ENCODE data around the gene ETHE1.

The ETHE1 gene

DNA sequence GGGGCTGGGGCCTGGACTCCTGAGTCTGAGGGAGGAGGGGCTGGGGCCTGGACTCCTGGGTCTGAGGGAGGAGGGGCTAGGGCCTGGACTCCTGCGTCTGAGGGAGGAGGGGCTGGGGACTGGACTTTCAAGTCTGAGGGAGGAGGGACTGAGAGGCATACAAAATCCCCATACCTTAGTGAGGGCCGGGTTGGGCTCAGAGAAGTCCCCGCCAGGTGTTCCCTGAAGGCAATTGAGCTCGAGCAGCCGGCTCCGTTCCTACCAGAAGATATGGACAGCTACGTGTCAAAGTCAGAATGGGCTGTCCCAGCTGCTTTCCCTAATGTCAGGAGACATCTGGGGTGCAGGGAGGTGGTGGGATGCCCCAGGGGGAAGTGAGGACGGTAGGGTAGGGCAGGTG, 31.9 kb downstream of the ETHE1 start:
- DNase-seq (ENCODE audit: low read depth in 2 of 2, low spot score in 1 of 2) = no peak

GRCh38 chr19:43490759-43491158, 36.2 kb downstream of the ETHE1 start:
- DNase-seq (ENCODE audit: low read depth in 2 of 2, low spot score in 1 of 2) = no peak

- DNase-seq (ENCODE audit: low read depth in 2 of 2, low spot score in 1 of 2) = no peak
Measured at GRCh38 chr19:43489979-43490599, 36.9 kb downstream of the ETHE1 start.

- no peak for DNase-seq (ENCODE audit: low read depth in 2 of 2, low spot score in 1 of 2)
Measured at GRCh38 chr19:43489310-43489709, 37.7 kb downstream of the ETHE1 start.

DNA sequence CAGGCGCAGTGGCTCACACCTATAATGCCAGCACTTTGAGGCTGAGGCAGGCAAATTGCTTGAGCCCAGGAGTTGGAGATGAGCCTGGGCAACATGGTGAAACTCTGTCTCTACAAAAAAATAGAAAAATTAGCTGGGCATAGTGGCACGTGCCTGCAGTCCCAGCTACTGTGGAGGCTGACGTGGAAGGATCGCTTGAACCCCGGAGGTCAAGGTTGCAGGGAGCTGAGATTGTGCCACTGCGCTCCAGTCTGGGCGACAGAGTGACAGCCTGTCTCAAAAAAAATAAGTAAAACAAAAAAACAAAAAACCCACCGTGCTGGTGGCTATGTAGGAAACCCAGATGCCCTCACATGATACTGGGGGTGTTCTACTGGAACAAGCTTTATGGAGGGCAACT, 38.8 kb downstream of the ETHE1 start:
- no peak for DNase-seq (ENCODE audit: low read depth in 2 of 2, low spot score in 1 of 2)

DNA sequence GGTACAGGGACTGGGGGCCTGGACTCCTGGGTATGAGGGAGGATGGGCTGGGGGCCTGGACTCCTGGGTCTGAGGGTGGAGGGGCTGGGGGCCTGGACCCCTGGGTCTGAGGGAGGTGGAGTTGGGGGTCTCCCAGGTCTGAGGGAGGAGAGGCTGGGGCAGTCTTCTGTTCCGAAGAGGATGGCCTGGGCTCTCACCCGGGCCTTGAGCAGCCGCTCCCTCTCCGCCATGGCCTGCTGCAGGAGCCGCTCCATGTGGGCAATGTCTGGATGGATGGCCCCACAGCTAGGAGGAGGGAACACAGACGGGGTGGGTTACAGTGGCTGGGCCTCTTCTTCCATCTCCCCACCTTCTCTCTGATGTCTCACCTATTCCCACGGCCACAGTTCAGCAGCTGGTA, 40.6 kb downstream of the ETHE1 start:
- no peak for DNase-seq (ENCODE audit: low read depth in 2 of 2, low spot score in 1 of 2)

- DNase-seq (ENCODE audit: low read depth in 2 of 2, low spot score in 1 of 2) = no peak
Measured at GRCh38 chr19:43485951-43486350, 41.0 kb downstream of the ETHE1 start.

DNA sequence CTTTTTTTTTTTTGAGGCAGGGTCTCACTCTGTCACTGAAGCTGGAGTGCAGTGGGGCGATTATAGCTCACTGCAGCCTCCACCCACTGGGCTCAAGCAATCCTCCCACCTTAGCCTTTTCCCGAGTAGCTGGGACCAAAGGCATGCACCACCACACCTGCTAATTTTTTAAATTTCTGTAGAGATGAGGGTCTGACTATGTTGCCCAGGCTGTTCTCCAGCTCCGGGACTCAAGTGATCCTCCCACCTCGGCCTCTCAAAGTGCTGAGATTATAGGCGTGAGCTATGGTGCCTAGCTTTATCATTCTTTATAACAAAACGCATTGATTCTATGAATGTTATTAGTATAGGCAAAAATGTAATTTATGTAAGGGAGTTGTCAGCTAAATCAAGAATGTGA, 43.7 kb downstream of the ETHE1 start:
- DNase-seq (ENCODE audit: low read depth in 2 of 2, low spot score in 1 of 2) = no peak

- no peak for DNase-seq (ENCODE audit: low read depth in 2 of 2, low spot score in 1 of 2)
Measured at GRCh38 chr19:43482193-43482592, 44.8 kb downstream of the ETHE1 start.

- no peak for DNase-seq (ENCODE audit: low read depth in 2 of 2, low spot score in 1 of 2)
Measured at GRCh38 chr19:43481701-43482100, 45.3 kb downstream of the ETHE1 start.

- DNase-seq (ENCODE audit: low read depth in 2 of 2, low spot score in 1 of 2) = no peak
Measured at GRCh38 chr19:43480574-43480973, 46.4 kb downstream of the ETHE1 start.

DNA sequence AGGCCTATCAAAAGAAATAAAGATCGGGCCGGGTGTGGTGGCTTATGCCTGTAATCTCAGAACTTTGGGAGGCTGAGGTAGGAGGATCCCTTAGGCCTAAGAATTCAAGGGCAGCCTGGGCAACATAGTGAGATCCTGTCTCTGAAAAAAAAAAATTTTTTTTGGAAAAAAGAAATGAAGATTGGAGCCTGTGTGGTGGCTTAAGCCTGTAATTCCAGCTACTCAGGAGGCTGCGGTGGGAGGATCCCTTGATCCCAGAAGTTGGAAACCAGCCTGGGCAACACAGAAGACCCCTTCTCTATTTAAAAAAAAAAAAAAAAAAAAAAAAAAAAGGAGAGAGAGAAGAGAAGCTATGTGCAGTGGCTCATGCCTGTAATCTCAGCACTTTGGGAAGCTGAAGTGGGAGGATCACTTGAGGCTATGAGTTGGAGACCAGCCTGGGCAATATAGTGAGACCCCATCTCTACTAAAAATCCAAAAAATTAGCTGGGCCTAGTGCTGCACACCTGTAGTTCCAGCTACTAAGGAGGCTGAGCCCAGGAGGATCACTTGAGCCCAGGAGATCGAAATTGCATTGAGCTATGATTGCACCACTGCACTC, 46.9 kb downstream of the ETHE1 start:
- DNase-seq (ENCODE audit: low read depth in 2 of 2, low spot score in 1 of 2) = no peak

DNA sequence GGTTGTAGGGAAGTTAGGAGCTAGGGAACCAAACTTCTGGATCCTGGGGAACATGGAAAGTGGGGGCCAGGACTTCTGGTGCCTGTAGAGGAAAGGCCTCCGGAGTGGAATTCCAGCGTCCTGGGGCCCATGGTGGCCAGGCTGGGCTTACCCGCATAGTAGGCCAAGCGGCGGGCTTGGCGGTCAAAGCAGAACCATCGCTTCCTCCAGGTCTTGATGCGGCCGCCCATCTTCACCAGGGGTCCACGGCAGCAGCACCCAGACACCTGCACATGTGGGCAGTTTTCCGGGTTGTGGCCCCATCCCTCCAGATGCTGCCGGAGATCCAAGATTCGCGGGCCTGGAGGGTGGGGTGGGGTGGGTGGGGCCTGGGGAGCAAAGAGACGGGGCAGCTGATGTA, 47.8 kb downstream of the ETHE1 start:
- no peak for DNase-seq (ENCODE audit: low read depth in 2 of 2, low spot score in 1 of 2)

GRCh38 chr19:43478323-43478722, 48.7 kb downstream of the ETHE1 start:
- DNase-seq (ENCODE audit: low read depth in 2 of 2, low spot score in 1 of 2) = no peak

- no peak for DNase-seq (ENCODE audit: low read depth in 2 of 2, low spot score in 1 of 2)
Measured at GRCh38 chr19:43476606-43477005, 50.4 kb downstream of the ETHE1 start.

DNA sequence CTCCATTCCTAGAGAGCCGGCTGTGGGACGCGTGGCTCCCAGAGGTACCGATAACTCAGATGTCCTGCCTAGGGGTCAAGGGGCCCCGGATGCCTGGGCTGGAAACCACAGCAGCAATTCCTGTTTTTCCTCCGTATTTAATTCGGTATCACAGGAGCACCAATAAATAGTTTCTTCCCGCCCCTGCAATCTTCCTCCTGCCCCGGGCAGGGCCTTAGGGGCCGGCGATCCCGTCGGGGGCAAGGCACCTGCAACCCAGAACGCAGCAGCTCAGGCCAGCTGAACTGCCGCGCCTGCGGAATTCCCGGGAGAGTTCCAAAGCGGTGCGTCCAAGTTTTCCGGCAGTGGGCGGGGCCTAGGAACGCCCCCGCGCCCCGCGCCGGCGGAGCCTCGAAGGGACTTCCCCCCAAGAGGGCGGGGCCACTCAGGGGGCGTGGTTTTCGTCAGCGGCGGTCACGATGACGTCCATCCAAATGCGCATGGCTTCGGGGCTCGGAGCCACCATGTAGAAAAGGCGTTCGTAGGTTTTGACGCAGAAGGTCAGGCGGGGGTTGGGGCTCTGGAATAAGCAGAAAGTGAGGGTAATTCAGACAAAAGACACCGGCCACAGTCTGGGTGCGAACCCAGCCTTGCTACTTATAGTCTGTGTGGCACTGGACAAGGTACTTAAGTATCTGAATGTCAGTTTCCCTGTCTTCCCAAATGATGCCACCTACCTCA, 51.9 kb downstream of the ETHE1 start:
- peak; percentile 90 to 92 for DNase-seq (ENCODE audit: low read depth in 2 of 2, low spot score in 1 of 2)

GRCh38 chr19:43474487-43474886, 52.5 kb downstream of the ETHE1 start:
- DNase-seq (ENCODE audit: low read depth in 2 of 2, low spot score in 1 of 2) = no peak

- no peak for DNase-seq (ENCODE audit: low read depth in 2 of 2, low spot score in 1 of 2)
Measured at GRCh38 chr19:43471091-43471490, 55.9 kb downstream of the ETHE1 start.

- no peak for DNase-seq (ENCODE audit: low read depth in 2 of 2, low spot score in 1 of 2)
Measured at GRCh38 chr19:43470288-43470687, 56.7 kb downstream of the ETHE1 start.

- DNase-seq (ENCODE audit: low read depth in 2 of 2, low spot score in 1 of 2) = no peak
Measured at GRCh38 chr19:43469160-43469480, 57.9 kb downstream of the ETHE1 start.

- no peak for DNase-seq (ENCODE audit: low read depth in 2 of 2, low spot score in 1 of 2)
Measured at GRCh38 chr19:43468354-43469159, 58.4 kb downstream of the ETHE1 start.

DNA sequence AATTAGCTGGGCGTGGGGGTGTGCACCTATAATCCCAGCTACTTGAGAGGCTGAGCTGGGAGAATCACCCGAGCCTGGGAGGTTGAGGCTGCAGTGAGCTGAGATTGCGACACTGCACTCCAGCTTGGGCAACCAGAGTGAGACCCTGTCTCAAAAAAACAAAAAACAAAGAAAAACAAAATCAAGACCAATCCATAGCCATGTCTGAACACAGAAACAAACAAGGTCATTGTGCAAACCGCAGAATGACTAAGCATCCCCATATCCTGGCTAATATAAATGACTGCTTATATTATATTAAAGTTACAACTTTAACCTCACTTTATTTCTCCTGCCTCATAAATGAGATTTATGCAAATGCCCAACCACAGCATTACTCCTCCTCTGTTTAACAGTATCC, 59.3 kb downstream of the ETHE1 start:
- DNase-seq (ENCODE audit: low read depth in 2 of 2, low spot score in 1 of 2) = no peak

Data from stimulated activated CD8-positive, alpha-beta memory T cell treated with anti-CD3 and anti-CD28 coated beads, Interleukin-4, amount 100 ng/mL, for 1 hour (primary cell).